OCI-LY1 (cell line): ENCODE measurements around the gene GLI3.

Source experiments
- H2AFZ ChIP-seq: fragments of 200-600 bp; sonication (generic), shearing (Covaris generic); 2 replicates; pipeline ENCODE4 v1.6.0; 2014; ENCODE audit warnings: antibody characterized with exemption, mild to moderate bottlenecking, low read length
- H3F3A ChIP-seq: fragments of 200-600 bp; sonication (generic), shearing (Covaris generic); 2 replicates; pipeline ENCODE4 v1.6.0; 2014; ENCODE audit warnings: mild to moderate bottlenecking, antibody characterized with exemption, low read length, moderate library complexity; ENCODE audit not compliant: insufficient read depth
- H3K27ac ChIP-seq: fragments of 200-600 bp; sonication (generic); 2 replicates; pipeline ENCODE4 v1.5.1; 2014; ENCODE audit warnings: low read length, mixed run types, mild to moderate bottlenecking, low read depth; ENCODE audit not compliant: poor library complexity, severe bottlenecking
- H3K27me3 ChIP-seq: fragments of 200-600 bp; sonication (generic); 2 replicates; pipeline ENCODE4 v1.6.0; 2014; ENCODE audit warnings: antibody characterized with exemption, mild to moderate bottlenecking, low read length, moderate library complexity; ENCODE audit not compliant: insufficient read depth
- H3K36me3 ChIP-seq: fragments of 200-600 bp; sonication (generic); 2 replicates; pipeline ENCODE4 v1.6.1; 2014; ENCODE audit warnings: mild to moderate bottlenecking, antibody characterized with exemption, low read length, moderate library complexity, mixed read lengths; ENCODE audit not compliant: insufficient read depth
- H3K4me1 ChIP-seq: fragments of 200-600 bp; sonication (generic); 2 replicates; pipeline ENCODE4 v1.5.1; 2014; ENCODE audit warnings: mild to moderate bottlenecking, low read length, moderate library complexity; ENCODE audit not compliant: insufficient read depth, severe bottlenecking
- H3K4me2 ChIP-seq: fragments of 200-600 bp; sonication (generic), shearing (Covaris generic); 2 replicates; pipeline ENCODE4 v1.6.1; 2014; ENCODE audit warnings: low read length
- H3K4me3 ChIP-seq: fragments of 200-600 bp; sonication (generic); 2 replicates; pipeline ENCODE4 v1.5.1; 2014; ENCODE audit warnings: low read length, low read depth, mild to moderate bottlenecking, mixed read lengths; ENCODE audit not compliant: poor library complexity, severe bottlenecking
- H3K79me2 ChIP-seq: fragments of 200-600 bp; shearing (Covaris generic); 2 replicates; pipeline ENCODE4 v1.6.1; 2016; ENCODE audit warnings: mixed run types, low read length, mixed read lengths; ENCODE audit not compliant: insufficient read depth
- H3K9ac ChIP-seq: fragments of 200-600 bp; sonication (generic), shearing (Covaris generic); 2 replicates; pipeline ENCODE4 v1.6.1; 2014; ENCODE audit warnings: mild to moderate bottlenecking, low read length, mixed read lengths
- H3K9me2 ChIP-seq: fragments of 200-600 bp; sonication (generic), shearing (Covaris generic); 2 replicates; pipeline ENCODE4 v1.6.1; 2014; ENCODE audit warnings: low read depth, mild to moderate bottlenecking, low read length, mixed read lengths
- H3K9me3 ChIP-seq: fragments of 200-600 bp; shearing (Covaris generic); 2 replicates; pipeline ENCODE4 v1.6.1; 2014; ENCODE audit warnings: low read length, mixed read lengths
- H4K20me1 ChIP-seq: fragments of 200-600 bp; sonication (generic), shearing (Covaris generic); 2 replicates; pipeline ENCODE4 v1.6.0; 2016; ENCODE audit warnings: mild to moderate bottlenecking, low read length; ENCODE audit not compliant: insufficient read depth
- CTCF ChIP-seq: fragments of 200-600 bp; sonication (generic), shearing (Covaris generic); IDR thresholded peaks from 2 replicates; pipeline ENCODE4 v1.5.1; 2017; ENCODE audit warnings: mild to moderate bottlenecking, antibody characterized with exemption, low read length, moderate library complexity, mixed read lengths
- EZH2 ChIP-seq: fragments of 200-600 bp; sonication (generic), shearing (Covaris generic); IDR thresholded peaks from 2 replicates; pipeline ENCODE4 v1.8.0; 2017; ENCODE audit warnings: borderline replicate concordance, mixed run types, mild to moderate bottlenecking, antibody characterized with exemption, low read length, moderate library complexity, mixed read lengths

The GLI3 gene

GRCh38 chr7:42064534-42064933 is 172.5 kb downstream of the GLI3 start:
- Histone ChIP-seq H3K4me3 (no peak overlapping the region), H3K27ac (no peak overlapping the region), H3K4me2 (no peak overlapping the region), H3K27me3 (no peaks in the 10 kb centered on the region), H3F3A (no peaks in the 10 kb centered on the region), H2AFZ (no peak overlapping the region), H3K79me2 (no peaks in the 10 kb centered on the region), H3K9ac (no peak overlapping the region), H3K9me2 (no peaks in the 10 kb centered on the region), H3K9me3 (no peaks in the 10 kb centered on the region), H4K20me1 (no peaks in the 10 kb centered on the region), H3K36me3 (no peaks in the 10 kb centered on the region), H3K4me1 (no peaks in the 10 kb centered on the region)
- no peak for TF ChIP-seq EZH2
- TF ChIP-seq CTCF: no peak

DNA sequence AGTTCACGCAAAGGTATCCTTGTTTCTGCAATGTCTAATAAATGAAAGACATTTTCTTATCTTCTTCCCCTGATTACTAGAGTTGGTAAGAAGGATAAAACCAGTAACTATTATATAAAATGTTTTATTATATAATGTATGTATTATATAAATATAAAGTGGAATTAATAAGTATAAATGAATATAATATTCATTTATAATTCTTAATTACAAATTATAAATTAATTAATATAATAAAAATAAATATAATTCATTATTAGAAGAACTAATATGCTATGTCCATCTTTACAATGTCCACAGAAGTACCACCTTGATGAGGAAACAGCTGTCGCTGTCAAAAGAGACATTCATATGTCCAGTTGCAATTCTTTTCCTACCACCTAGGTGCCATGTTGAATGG is 177.7 kb downstream of the GLI3 start:
- Histone ChIP-seq H3K4me3 (no peak overlapping the region), H3K79me2 (no peaks in the 10 kb centered on the region), H4K20me1 (no peaks in the 10 kb centered on the region), H3K27ac (no peak overlapping the region), H3K9me2 (no peaks in the 10 kb centered on the region), H3K4me2 (no peak overlapping the region), H2AFZ (no peak overlapping the region), H3K36me3 (no peaks in the 10 kb centered on the region), H3K9me3 (no peaks in the 10 kb centered on the region), H3K27me3 (no peaks in the 10 kb centered on the region), H3K4me1 (no peaks in the 10 kb centered on the region), H3F3A (no peaks in the 10 kb centered on the region), H3K9ac (no peak overlapping the region)
- no peak for TF ChIP-seq EZH2
- TF ChIP-seq CTCF: no peak

- H3K27ac ChIP-seq: no peak overlapping the region
- no peak overlapping the region for H3K4me2 ChIP-seq
- no peaks in the 10 kb centered on the region for H3K9me2 ChIP-seq
- no peaks in the 10 kb centered on the region for H3K27me3 ChIP-seq
- TF ChIP-seq EZH2 (no peak), CTCF (no peak)
- H2AFZ ChIP-seq: no peak overlapping the region
- H3K4me3 ChIP-seq: no peak overlapping the region
- H4K20me1 ChIP-seq: no peaks in the 10 kb centered on the region
- H3K9ac ChIP-seq: no peak overlapping the region
- H3K79me2 ChIP-seq: no peaks in the 10 kb centered on the region
- H3K36me3 ChIP-seq: no peaks in the 10 kb centered on the region
- no peaks in the 10 kb centered on the region for H3K4me1 ChIP-seq
- no peaks in the 10 kb centered on the region for H3F3A ChIP-seq
- no peaks in the 10 kb centered on the region for H3K9me3 ChIP-seq
Observed at GRCh38 chr7:42057331-42057730, 179.7 kb downstream of the GLI3 start.
